Endothelial cell of umbilical vein (primary cell): ENCODE data around the gene TENM4.

Experiments
- CTCF ChIP-seq, 2 donors: IDR thresholded peaks; 1 replicate in 1 of 2; 2 replicates in 1 of 2; pipeline ENCODE4 v1.5.1; 2011; ENCODE audit warnings: low read length in 2 of 2, mild to moderate bottlenecking in 2 of 2, moderate library complexity in 2 of 2, control low read depth in 1 of 2, inconsistent platforms in 1 of 2, low read depth in 1 of 2; ENCODE audit not compliant: insufficient read depth in 1 of 2; ENCODE audit errors: extremely low read depth in 1 of 2
- EZH2 ChIP-seq: IDR thresholded peaks from 2 replicates; pipeline ENCODE4 v1.6.1; 2012; ENCODE audit warnings: borderline replicate concordance, low read depth, mild to moderate bottlenecking, moderate library complexity, low read length, inconsistent platforms; ENCODE audit not compliant: severe bottlenecking
- GATA2 ChIP-seq: IDR thresholded peaks from 2 replicates; pipeline ENCODE4 v1.7.0; 2011; ENCODE audit warnings: low read depth, mild to moderate bottlenecking, moderate library complexity, mixed read lengths, low read length; ENCODE audit not compliant: insufficient read length, insufficient read depth
- MYC ChIP-seq: IDR thresholded peaks from one replicate; pipeline ENCODE4 v1.6.1; 2011; ENCODE audit warnings: mild to moderate bottlenecking, low read depth, low read length
- POLR2A ChIP-seq: IDR thresholded peaks from 2 replicates; pipeline ENCODE4 v1.6.1; 2012; ENCODE audit warnings: low read depth, mild to moderate bottlenecking, control low read depth, low read length
- POLR2AphosphoS5 ChIP-seq: IDR thresholded peaks from 2 replicates; pipeline ENCODE4 v1.6.1; 2012; ENCODE audit warnings: low read depth, mild to moderate bottlenecking, control low read depth, low read length, moderate library complexity; ENCODE audit not compliant: insufficient read depth

- no peak for TF ChIP-seq CTCF (IDR thresholded peaks at IDR 0.05; ENCODE audit: extremely low read depth in 1 of 2, insufficient read depth in 1 of 2, low read depth in 1 of 2, low read length in 2 of 2)
- no peak for TF ChIP-seq EZH2
- TF ChIP-seq POLR2A: no peak
- TF ChIP-seq GATA2: no peak
- TF ChIP-seq POLR2AphosphoS5: no peak
- no peak for TF ChIP-seq MYC
Observed at GRCh38 chr11:79170321-79170720, 270.5 kb downstream of the TENM4 start.
